HCT116 (cell line): Measurements from ENCODE around the gene MME. TPM values are rescaled to one million over a fixed set of nuclear protein-coding genes. Genes with fewer than 3 reads are reported as not detected.

ENCODE experiments used
- ATAC-seq: fragments of 200-7000 bp; cut with Tn5 transposase; 2 replicates; pipeline ENCODE4 v1.9.1; 2020; ENCODE audit warnings: mild to moderate bottlenecking, moderate library complexity
- BruUV-seq: library from RNA; stranded (reverse); fragments of 400-500 nt; replicated peaks from 2 replicates; lab custom pipeline; 2021; lab: Mats Ljungman, UMichigan
- CTCF ChIA-PET: fragments of 300-600 bp; sonication (Branson Sonifier 250); formaldehyde crosslinking; loops from one replicate; lab custom pipeline; 2021; ENCODE audit warnings: antibody characterized with exemption; lab: Charles Lee
- POLR2A ChIA-PET: fragments of 300-600, 350-600 bp; sonication (Branson Sonifier 250); formaldehyde crosslinking; loops from one replicate; lab custom pipeline; 2021; ENCODE audit warnings: antibody characterized with exemption; lab: Charles Lee
- RAD21 ChIA-PET, 2 experiments: fragments of 300-600 bp; sonication (Branson Sonifier 250); formaldehyde crosslinking; loops; one replicate each; lab custom pipeline; 2023; ENCODE audit warnings: low total read pairs in 2 of 2; ENCODE audit not compliant: uncharacterized antibody in 2 of 2, unreplicated experiment in 2 of 2, low non-redundant PET in 1 of 2; lab: Charles Lee
- DNase-seq: peaks from one replicate; pipeline ENCODE4 v3.0.0-alpha.2; 2010; ENCODE audit warnings: low read depth, low spot score
- H2AFZ ChIP-seq: fragments of 200-600 bp; shearing (Covaris generic), sonication (generic); 2 replicates; pipeline ENCODE4 v1.6.1; 2017; ENCODE audit warnings: low read depth, mixed run types, mixed read lengths, antibody characterized with exemption, low read length; ENCODE audit not compliant: poor library complexity, severe bottlenecking
- H3K27ac ChIP-seq: 2 replicates; pipeline ENCODE4 v1.5.1; 2012; ENCODE audit warnings: low read depth, low read length
- H3K27me3 ChIP-seq: fragments of 200-600 bp; sonication (generic); 2 replicates; pipeline ENCODE4 v1.6.1; 2016; ENCODE audit warnings: mixed run types, low read length, mixed read lengths; ENCODE audit not compliant: insufficient read depth
- H3K36me3 ChIP-seq, 2 experiments: fragments of 200-500 bp in 1 of 2; fragments of 200-600 bp in 1 of 2; sonication (Bioruptor generic) in 1 of 2; sonication (generic) in 1 of 2; 2 replicates each; pipeline versions ENCODE4 v1.5.1 to v1.6.1; 2014 to 2016; ENCODE audit warnings: low read length in 2 of 2, inconsistent platforms in 1 of 2, mixed read lengths in 1 of 2, mixed run types in 1 of 2; ENCODE audit not compliant: insufficient read depth in 2 of 2, control insufficient read depth in 1 of 2
- H3K4me1 ChIP-seq, 2 experiments: fragments of 200-600 bp in 1 of 2; sonication (generic) in 1 of 2; 2 replicates each; pipeline versions ENCODE4 v1.5.1 to v1.6.1; 2012 to 2017; ENCODE audit warnings: low read length in 2 of 2, inconsistent platforms in 1 of 2, mild to moderate bottlenecking in 1 of 2, mixed read lengths in 1 of 2, mixed run types in 1 of 2, moderate library complexity in 1 of 2; ENCODE audit not compliant: insufficient read depth in 2 of 2, control insufficient read depth in 1 of 2
- H3K4me2 ChIP-seq: fragments of 200-600 bp; sonication (generic); 2 replicates; pipeline ENCODE4 v1.6.1; 2017; ENCODE audit warnings: mixed run types, low read length, mixed read lengths
- H3K4me3 ChIP-seq, 2 experiments: fragments of 200-600 bp in 1 of 2; sonication (generic) in 1 of 2; replicated peaks in 1 of 2; 2 replicates each; pipeline ENCODE4 v1.5.1; 2011 to 2016; ENCODE audit warnings: low read length in 2 of 2, control low read depth in 1 of 2, low read depth in 1 of 2, mild to moderate bottlenecking in 1 of 2, mixed read lengths in 1 of 2, mixed run types in 1 of 2
- H3K79me2 ChIP-seq: fragments of 200-600 bp; sonication (generic); 2 replicates; pipeline ENCODE4 v1.6.1; 2017; ENCODE audit warnings: mild to moderate bottlenecking, mixed run types, low read length, moderate library complexity, mixed read lengths; ENCODE audit not compliant: insufficient read depth
- H3K9ac ChIP-seq: fragments of 200-600 bp; sonication (generic); 2 replicates; pipeline ENCODE4 v1.6.1; 2016; ENCODE audit warnings: low read length, mixed read lengths
- H3K9me2 ChIP-seq: fragments of 200-600 bp; sonication (generic), shearing (Covaris generic); 2 replicates; pipeline ENCODE4 v1.6.1; 2017; ENCODE audit warnings: mixed run types, mild to moderate bottlenecking, moderate library complexity; ENCODE audit not compliant: insufficient read depth
- H3K9me3 ChIP-seq, 2 experiments: fragments of 200-500 bp in 1 of 2; fragments of 200-600 bp in 1 of 2; sonication (Bioruptor generic) in 1 of 2; sonication (generic) in 1 of 2; 2 replicates each; pipeline ENCODE4 v1.6.1; 2014 to 2017; ENCODE audit warnings: low read length in 2 of 2, mixed read lengths in 2 of 2, inconsistent platforms in 1 of 2, low read depth in 1 of 2, mild to moderate bottlenecking in 1 of 2, mixed run types in 1 of 2, moderate library complexity in 1 of 2; ENCODE audit not compliant: control insufficient read depth in 1 of 2, insufficient read depth in 1 of 2
- H4K20me1 ChIP-seq: fragments of 200-600 bp; sonication (generic), shearing (Covaris generic); 2 replicates; pipeline ENCODE4 v1.6.1; 2017; ENCODE audit warnings: mixed run types, mild to moderate bottlenecking, moderate library complexity; ENCODE audit not compliant: insufficient read depth
- CEBPB ChIP-seq: IDR thresholded peaks from 2 replicates; pipeline ENCODE4 v1.6.1; 2012; ENCODE audit warnings: low read depth
- CTCF ChIP-seq, 3 experiments: fragments of 200-600 bp in 1 of 3; sonication (generic) in 1 of 3; IDR thresholded peaks in 2 of 3; conservative IDR thresholded peaks in 1 of 3; 2 replicates each; pipeline ENCODE4 v1.5.1; 2012 to 2017; ENCODE audit warnings: low read depth in 2 of 3, low read length in 2 of 3, antibody characterized with exemption in 1 of 3, borderline replicate concordance in 1 of 3, control low read depth in 1 of 3, mild to moderate bottlenecking in 1 of 3, mixed read lengths in 1 of 3, mixed run types in 1 of 3, moderate library complexity in 1 of 3; ENCODE audit not compliant: insufficient read depth in 1 of 3
- EZH2 ChIP-seq: fragments of 200-600 bp; sonication (generic); IDR thresholded peaks from 2 replicates; pipeline ENCODE4 v1.6.1; 2017; ENCODE audit warnings: antibody characterized with exemption, mixed run types
- ZFX ChIP-seq: fragments of 450-650 bp; IDR thresholded peaks from 2 replicates; pipeline ENCODE4 v1.6.1; 2017
- intact Hi-C: fragments of 100-400 bp; cut with micrococcal nuclease; formaldehyde crosslinking; loops from 2 replicates; pipeline ENCODE4 v1.10.0; 2022
- total RNA-seq: library from RNA; stranded (reverse); gene quantifications from one replicate; pipeline ENCODE4 v1.2.1, GENCODE V29; 2021; ENCODE audit not compliant: unreplicated experiment

Gene MME
- total RNA-seq, 1 experiment from 2014 or later: 0.34 TPM

- POLR2A ChIA-PET: no interaction called here
Observed at GRCh38 chr3:155179437-155179827, 99.3 kb downstream of the MME start.

More at GRCh38 chr3:155179437-155179827, 99.3 kb downstream of the MME start:
- H3K4me2 ChIP-seq: no peak overlapping the region
- TF ChIP-seq CTCF (IDR thresholded peaks at IDR 0.05 in 2 of 3, conservative IDR thresholded peaks at IDR 0.05 in 1 of 3; ENCODE audit: borderline replicate concordance in 1 of 3, insufficient read depth in 1 of 3, low read depth in 2 of 3, low read length in 2 of 3): no peak
- no peak for TF ChIP-seq ZFX
- TF ChIP-seq CEBPB: no peak
- TF ChIP-seq EZH2: no peak
- ATAC-seq (no peak), DNase-seq (no peak)
- no peaks in the 10 kb centered on the region for H3K36me3 ChIP-seq
- no peaks in the 10 kb centered on the region for H3K27me3 ChIP-seq
- no peak overlapping the region for H3K4me3 ChIP-seq
- CTCF ChIA-PET: no interaction called here
- intact Hi-C loops: no loop called here
- no peaks in the 10 kb centered on the region for H3K9me2 ChIP-seq
- H4K20me1 ChIP-seq: no peaks in the 10 kb centered on the region
- no peak overlapping the region for H2AFZ ChIP-seq
- no peaks in the 10 kb centered on the region for H3K9me3 ChIP-seq
- H3K27ac ChIP-seq: no peak overlapping the region
- RAD21 ChIA-PET: no interaction called here
- no TSS peak for BruUV-seq
- no peaks in the 10 kb centered on the region for H3K79me2 ChIP-seq
- H3K4me1 ChIP-seq: no peaks in the 10 kb centered on the region
- H3K9ac ChIP-seq: no peak overlapping the region
